A549 (cell line): Measurements from ENCODE around the gene AKAP5. TPM values are rescaled to one million over a fixed set of nuclear protein-coding genes. Genes with fewer than 3 reads are reported as not detected.

Experiments used
- ATAC-seq, 2 experiments: fragments of 200-7000 bp in 1 of 2; fragments of >200 bp in 1 of 2; cut with Nextera tagmentation in 1 of 2; cut with Tn5 transposase in 1 of 2; 3 replicates each; pipeline versions ENCODE4 v1.8.0 to v1.9.1; 2018 to 2020; ENCODE audit warnings: mild to moderate bottlenecking in 1 of 2, moderate library complexity in 1 of 2
- CTCF ChIA-PET: fragments of 300-600 bp; sonication (Branson Sonifier 250); formaldehyde crosslinking; extraction: SDS; loops from one replicate; lab custom pipeline; 2021; ENCODE audit warnings: antibody characterized with exemption, inconsistent platforms; lab: Yijun Ruan, JAX
- POLR2A ChIA-PET: fragments of 350-600 bp; formaldehyde crosslinking; extraction: SDS; loops from one replicate; lab custom pipeline; 2021; ENCODE audit warnings: antibody characterized with exemption, inconsistent platforms; lab: Yijun Ruan, JAX
- DNase-seq, 2 experiments: peaks; one replicate each; pipeline versions ENCODE4 v3.0.0 to v3.0.0-alpha.2; 2011 to 2016; ENCODE audit warnings: low read depth in 1 of 2, low spot score in 1 of 2
- FAIRE-seq: peaks from 2 replicates; lab custom pipeline; 2011; peaks lifted over from hg19 to GRCh38; lab: Jason Lieb, UNC
- H3K27ac ChIP-seq, 2 experiments: fragments of >200 bp; sonication (Bioruptor Twin); formaldehyde crosslinking; 3 replicates each; pipeline ENCODE4 v1.5.1; 2016 to 2017
- H3K4me1 ChIP-seq: fragments of >200 bp; sonication (Bioruptor Twin); formaldehyde crosslinking; 3 replicates; pipeline ENCODE4 v1.6.1; 2016
- H3K4me2 ChIP-seq: fragments of >200 bp; sonication (Bioruptor Twin); formaldehyde crosslinking; 3 replicates; pipeline ENCODE4 v1.6.1; 2016
- H3K4me3 ChIP-seq: fragments of >200 bp; sonication (Bioruptor Twin); formaldehyde crosslinking; 3 replicates; pipeline ENCODE4 v1.5.1; 2016
- H3K9me3 ChIP-seq: fragments of >200 bp; sonication (Bioruptor Twin); formaldehyde crosslinking; 3 replicates; pipeline ENCODE4 v1.6.1; 2016
- ATOH8 ChIP-seq: fragments of 250-450 bp; sonication (Bioruptor Pico); IDR thresholded peaks from 2 replicates; pipeline ENCODE4 v1.5.0; 2020; ENCODE audit warnings: low read depth, mild to moderate bottlenecking, moderate library complexity
- BCL3 ChIP-seq: fragments of >200 bp; sonication (Bioruptor Twin); formaldehyde crosslinking; IDR thresholded peaks from 3 replicates; pipeline ENCODE4 v1.6.1; 2016
- CBX2 ChIP-seq: fragments of 200-600 bp; sonication (generic); IDR thresholded peaks from 2 replicates; pipeline ENCODE4 v1.6.1; 2016; ENCODE audit warnings: low read depth, mild to moderate bottlenecking, borderline replicate concordance
- CHD2 ChIP-seq: fragments of 150-350 bp; IDR thresholded peaks from 2 replicates; pipeline ENCODE4 v1.6.1; 2014; ENCODE audit warnings: low read length; ENCODE audit not compliant: partially characterized antibody
- EHF ChIP-seq: fragments of 250-450 bp; sonication (Bioruptor Pico); IDR thresholded peaks from 2 replicates; pipeline ENCODE4 v1.5.0; 2020; ENCODE audit warnings: mild to moderate bottlenecking
- EP300 ChIP-seq, 2 experiments: fragments of >200 bp; sonication (Bioruptor Twin); formaldehyde crosslinking; IDR thresholded peaks; 2 replicates in 1 of 2; 3 replicates in 1 of 2; pipeline ENCODE4 v1.6.1; 2016 to 2017
- ESRRA ChIP-seq: fragments of 150-350 bp; IDR thresholded peaks from 2 replicates; pipeline ENCODE4 v1.6.1; 2014; ENCODE audit warnings: mild to moderate bottlenecking, low read length, borderline replicate concordance
- FOXS1 ChIP-seq: fragments of 250-450 bp; sonication (Bioruptor Pico); IDR thresholded peaks from 2 replicates; pipeline ENCODE4 v1.5.0; 2020; ENCODE audit warnings: mild to moderate bottlenecking, moderate library complexity
- GATA3 ChIP-seq: IDR thresholded peaks from 2 replicates; pipeline ENCODE4 v1.6.1; 2012; ENCODE audit warnings: borderline replicate concordance
- HES2 ChIP-seq: fragments of >200 bp; sonication (Bioruptor Twin); formaldehyde crosslinking; IDR thresholded peaks from 2 replicates; pipeline ENCODE4 v1.6.1; 2016
- HEYL ChIP-seq: fragments of 250-450 bp; sonication (Bioruptor Pico); IDR thresholded peaks from 2 replicates; pipeline ENCODE4 v1.8.0; 2021; ENCODE audit warnings: mild to moderate bottlenecking, moderate library complexity
- HMGXB4 ChIP-seq: fragments of 250-450 bp; sonication (Bioruptor Pico); IDR thresholded peaks from 2 replicates; pipeline ENCODE4 v1.5.0; 2021; ENCODE audit warnings: mild to moderate bottlenecking, moderate library complexity, borderline replicate concordance
- HOXB13 ChIP-seq: fragments of 250-450 bp; sonication (Bioruptor Pico); IDR thresholded peaks from 2 replicates; pipeline ENCODE4 v1.5.0; 2020; ENCODE audit warnings: low read depth, mild to moderate bottlenecking, moderate library complexity
- HOXB5 ChIP-seq: fragments of 250-450 bp; sonication (Bioruptor Pico); IDR thresholded peaks from 2 replicates; pipeline ENCODE4 v1.5.0; 2020; ENCODE audit warnings: mild to moderate bottlenecking, moderate library complexity
- KDM1A ChIP-seq: fragments of 200-600 bp; sonication (generic); IDR thresholded peaks from 2 replicates; pipeline ENCODE4 v1.6.1; 2016; ENCODE audit warnings: low read depth, mild to moderate bottlenecking
- KDM5A ChIP-seq: fragments of 200-600 bp; sonication (generic); IDR thresholded peaks from 2 replicates; pipeline ENCODE4 v1.6.1; 2016; ENCODE audit warnings: antibody characterized with exemption, mild to moderate bottlenecking
- MAX ChIP-seq: IDR thresholded peaks from 2 replicates; pipeline ENCODE4 v1.6.1; 2012
- MYC ChIP-seq: IDR thresholded peaks from 2 replicates; pipeline ENCODE4 v1.6.1; 2012; ENCODE audit warnings: mild to moderate bottlenecking, inconsistent platforms, low read length, improper control_type of control experiment, borderline replicate concordance
- NR3C1 ChIP-seq: fragments of >200 bp; sonication (Bioruptor Twin); formaldehyde crosslinking; IDR thresholded peaks from 3 replicates; pipeline ENCODE4 v1.6.1; 2017
- PBX3 ChIP-seq: IDR thresholded peaks from 2 replicates; pipeline ENCODE4 v1.6.1; 2012
- PHF8 ChIP-seq: fragments of 200-600 bp; sonication (generic); IDR thresholded peaks from 2 replicates; pipeline ENCODE4 v1.6.1; 2016; ENCODE audit warnings: low read depth, mild to moderate bottlenecking, antibody characterized with exemption, moderate library complexity, borderline replicate concordance
- RARB ChIP-seq: fragments of 250-450 bp; sonication (Bioruptor Pico); IDR thresholded peaks from 2 replicates; pipeline ENCODE4 v1.8.0; 2021; ENCODE audit warnings: mild to moderate bottlenecking, moderate library complexity
- SMC3 ChIP-seq: fragments of >200 bp; sonication (Bioruptor Twin); formaldehyde crosslinking; IDR thresholded peaks from 3 replicates; pipeline ENCODE4 v1.6.1; 2018; ENCODE audit warnings: inconsistent platforms
- TP53 ChIP-seq: fragments of 250-450 bp; sonication (Bioruptor Pico); IDR thresholded peaks from 2 replicates; pipeline ENCODE4 v1.5.0; 2021; ENCODE audit warnings: mild to moderate bottlenecking, moderate library complexity
- ZSCAN20 ChIP-seq: fragments of 250-450 bp; sonication (Bioruptor Pico); IDR thresholded peaks from 2 replicates; pipeline ENCODE4 v1.8.0; 2022; ENCODE audit warnings: mild to moderate bottlenecking, moderate library complexity
- WGBS: methylation state at CpG from one replicate; pipeline ENCODE4 v1.1.6; 2017; ENCODE audit errors: missing lambda C conversion rate; 5-methylcytosine and 5-hydroxymethylcytosine counted together
- polyA plus RNA-seq, 4 experiments: library from polyadenylated mRNA; depleted of rRNA in 3 of 4; stranded (reverse); fragments of >200 nt; fragmentation: RNase III in 1 of 4; extraction: RNeasy Plus Mini Kit Qiagen cat#74134 plus additional on column Dnase treatment in 1 of 4; gene quantifications; 2 replicates in 3 of 4; 3 replicates in 1 of 4; pipeline ENCODE4 v1.2.3, GENCODE V29; 2011 to 2017

The AKAP5 gene
- polyA plus RNA-seq, 2 of the 4 experiments (the other 2 are of a cell fraction), result 0.84 to 1.9 TPM

GRCh38 chr14:64417055-64417770, 48.1 kb upstream of the AKAP5 start:
- CTCF ChIA-PET, result interaction anchor here (1.3 to 3.2 kb wide), 4 partner anchors 12 to 219 kb away, joined by 3 to 18 read pairs (median 5); no protein-coding TSS in a partner anchor
- POLR2A ChIA-PET, result no interaction called here
- no peak for FAIRE-seq

GRCh38 chr14:64417771-64418125, 47.6 kb upstream of the AKAP5 start:
- H3K4me3 ChIP-seq, result no peak overlapping the region
- H3K27ac ChIP-seq, result no peak overlapping the region
- no peak overlapping the region for H3K4me2 ChIP-seq
- H3K9me3 ChIP-seq, result no peaks in the 10 kb centered on the region
- no peak for DNase-seq
- FAIRE-seq, result no peak
- ATAC-seq, result no peak
- H3K4me1 ChIP-seq, result peaks cover 15% of the 10 kb centered on the region; the same call in 2 of the 3 replicates
- WGBS, result 94% methylated on average over 7 of the region's 7 CpGs
- no peak for TF ChIP-seq EP300 (IDR thresholded peaks at IDR 0.05)
- TF ChIP-seq SMC3, result no peak
- TF ChIP-seq MYC, result no peak
- no peak for TF ChIP-seq EHF (CRISPR knock-in tag)
- TF ChIP-seq KDM1A, result no peak
- no peak for TF ChIP-seq HOXB13 (CRISPR knock-in tag)
- no peak for TF ChIP-seq KDM5A
- TF ChIP-seq ESRRA, result no peak
- TF ChIP-seq MAX, result no peak
- TF ChIP-seq NR3C1, result no peak
- TF ChIP-seq ATOH8 (CRISPR knock-in tag), result no peak
- no peak for TF ChIP-seq HES2
- ChIA-PET POLR2A (no interaction called here), CTCF (interaction anchor here (1.3 to 4.6 kb wide), 4 partner anchors 12 to 73 kb away, joined by 4 to 60 read pairs (median 12); no protein-coding TSS in a partner anchor)

More at GRCh38 chr14:64417055-64417770, 48.1 kb upstream of the AKAP5 start:
- Histone ChIP-seq H3K9me3 (no peaks in the 10 kb centered on the region), H3K27ac (no peak overlapping the region), H3K4me1 (peaks cover 15% of the 10 kb centered on the region; the same call in 2 of the 3 replicates), H3K4me2 (no peak overlapping the region), H3K4me3 (no peak overlapping the region)
- TF ChIP-seq HEYL, result no peak
- TF ChIP-seq HOXB13 (CRISPR knock-in tag), result no peak
- no peak for TF ChIP-seq NR3C1
- TF ChIP-seq GATA3, result no peak
- TF ChIP-seq PHF8, result no peak
- no peak for TF ChIP-seq BCL3
- TF ChIP-seq SMC3, result no peak
- no peak for TF ChIP-seq CHD2
- TF ChIP-seq HMGXB4, result no peak
- TF ChIP-seq FOXS1 (CRISPR knock-in tag), result no peak
- no peak for TF ChIP-seq KDM1A
- TF ChIP-seq PBX3, result no peak
- TF ChIP-seq HOXB5 (CRISPR knock-in tag), result no peak
- TF ChIP-seq ZSCAN20 (CRISPR knock-in tag), result no peak
- TF ChIP-seq RARB (CRISPR knock-in tag), result no peak
- no peak for TF ChIP-seq TP53 (CRISPR knock-in tag)
- TF ChIP-seq CBX2, result no peak
- WGBS, result 93% methylated on average over 5 of the region's 5 CpGs
- ATAC-seq (no peak), DNase-seq (no peak)
